Coronary artery (tissue), 2 donors: ENCODE measurements around the gene OR5W2.

Experiments used
- DNase-seq: peaks from one replicate; pipeline ENCODE4 v3.0.0-alpha.2; 2017; ENCODE audit warnings: low spot score
- H3K27ac ChIP-seq, 2 donors: fragments of 200-600 bp; sonication (generic); one replicate each; pipeline ENCODE4 v1.5.1; 2016 to 2019
- H3K4me3 ChIP-seq: fragments of 200-600 bp; sonication (generic); 2 replicates; pipeline ENCODE4 v1.5.1; 2016; ENCODE audit warnings: mild to moderate bottlenecking, moderate library complexity
- TF ChIP-seq, protein P1 (sequence below): fragments of 200-600 bp; sonication (generic); IDR thresholded peaks from one replicate; pipeline ENCODE4 v1.5.1; 2019; ENCODE audit warnings: antibody characterized with exemption

Gene OR5W2

DNA sequence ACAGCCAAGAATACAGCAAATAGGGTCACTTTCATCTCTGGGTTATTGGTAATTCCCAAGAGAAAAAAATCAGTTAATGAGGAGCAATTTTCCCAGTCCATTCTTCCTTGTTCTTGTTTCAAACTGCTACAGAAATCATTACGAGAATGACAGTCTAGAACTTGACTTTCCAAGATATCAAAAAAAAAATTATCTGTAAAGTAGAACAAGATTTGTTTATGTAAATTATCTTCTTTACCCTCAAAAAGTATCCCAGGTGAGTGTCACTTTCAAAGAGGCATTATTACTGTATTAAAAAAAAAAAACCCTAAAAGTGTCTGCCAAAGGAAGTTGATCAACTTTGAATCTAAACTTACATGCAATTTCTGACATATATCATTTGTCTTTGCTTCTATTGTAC is at the start of gene OR5W2:
TSS of gene OR5W2 (minus strand) at position 101 of the 400 bp plus-strand sequence. CDS start at position 101, 0 bp downstream.
- Histone ChIP-seq H3K4me3 (no peak within 1 kb of the TSS), H3K27ac (no peak within 1 kb of the TSS)
- TF ChIP-seq, protein P1, sequence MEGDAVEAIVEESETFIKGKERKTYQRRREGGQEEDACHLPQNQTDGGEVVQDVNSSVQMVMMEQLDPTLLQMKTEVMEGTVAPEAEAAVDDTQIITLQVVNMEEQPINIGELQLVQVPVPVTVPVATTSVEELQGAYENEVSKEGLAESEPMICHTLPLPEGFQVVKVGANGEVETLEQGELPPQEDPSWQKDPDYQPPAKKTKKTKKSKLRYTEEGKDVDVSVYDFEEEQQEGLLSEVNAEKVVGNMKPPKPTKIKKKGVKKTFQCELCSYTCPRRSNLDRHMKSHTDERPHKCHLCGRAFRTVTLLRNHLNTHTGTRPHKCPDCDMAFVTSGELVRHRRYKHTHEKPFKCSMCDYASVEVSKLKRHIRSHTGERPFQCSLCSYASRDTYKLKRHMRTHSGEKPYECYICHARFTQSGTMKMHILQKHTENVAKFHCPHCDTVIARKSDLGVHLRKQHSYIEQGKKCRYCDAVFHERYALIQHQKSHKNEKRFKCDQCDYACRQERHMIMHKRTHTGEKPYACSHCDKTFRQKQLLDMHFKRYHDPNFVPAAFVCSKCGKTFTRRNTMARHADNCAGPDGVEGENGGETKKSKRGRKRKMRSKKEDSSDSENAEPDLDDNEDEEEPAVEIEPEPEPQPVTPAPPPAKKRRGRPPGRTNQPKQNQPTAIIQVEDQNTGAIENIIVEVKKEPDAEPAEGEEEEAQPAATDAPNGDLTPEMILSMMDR: no peak
- no peak for DNase-seq

DNA sequence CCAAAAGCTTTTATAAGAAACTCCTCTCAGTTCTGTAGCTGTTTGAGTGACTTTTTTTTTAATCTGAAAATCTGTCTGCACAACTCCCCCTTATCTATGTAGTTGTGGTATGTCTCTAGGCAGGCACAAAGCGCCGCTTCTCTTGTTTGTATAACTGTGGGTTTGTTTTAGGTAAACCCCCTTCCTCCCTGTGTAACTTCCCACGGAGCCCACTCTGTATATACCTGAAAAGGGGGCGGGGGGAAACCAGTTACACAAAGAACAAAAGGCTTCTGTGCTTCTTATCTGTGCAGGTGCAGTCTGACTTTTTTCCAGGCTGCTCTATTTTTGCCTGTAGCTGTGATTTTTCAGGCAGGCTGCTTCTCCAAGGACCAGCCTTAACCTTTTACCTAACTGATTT is 42.1 kb upstream of the OR5W2 start:
- no peak overlapping the region for H3K27ac ChIP-seq
- no peak for DNase-seq
- no peak overlapping the region for H3K4me3 ChIP-seq
- TF ChIP-seq, protein P1: no peak

DNA sequence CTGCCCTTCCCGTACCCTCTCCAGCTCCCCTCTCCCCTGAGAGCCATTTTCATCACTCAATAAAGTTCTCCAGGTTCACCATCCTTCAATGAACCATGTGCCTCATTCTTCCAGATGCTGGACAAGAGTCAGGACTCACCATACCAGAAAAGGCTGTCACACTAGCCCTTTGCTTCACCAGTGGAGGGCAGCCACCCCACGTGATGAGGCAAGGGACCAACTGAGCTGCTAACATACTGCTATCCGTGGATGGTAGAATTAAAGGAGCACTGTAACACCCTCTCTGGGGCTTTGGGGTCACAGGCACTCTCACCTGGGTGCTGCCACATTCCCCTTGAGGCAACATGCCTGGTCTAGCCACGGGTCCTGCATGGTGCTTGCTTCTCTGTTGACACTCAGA is 34.9 kb upstream of the OR5W2 start:
- no peak overlapping the region for H3K4me3 ChIP-seq
- TF ChIP-seq, protein P1: no peak
- H3K27ac ChIP-seq: no peak overlapping the region
- DNase-seq: no peak

DNA sequence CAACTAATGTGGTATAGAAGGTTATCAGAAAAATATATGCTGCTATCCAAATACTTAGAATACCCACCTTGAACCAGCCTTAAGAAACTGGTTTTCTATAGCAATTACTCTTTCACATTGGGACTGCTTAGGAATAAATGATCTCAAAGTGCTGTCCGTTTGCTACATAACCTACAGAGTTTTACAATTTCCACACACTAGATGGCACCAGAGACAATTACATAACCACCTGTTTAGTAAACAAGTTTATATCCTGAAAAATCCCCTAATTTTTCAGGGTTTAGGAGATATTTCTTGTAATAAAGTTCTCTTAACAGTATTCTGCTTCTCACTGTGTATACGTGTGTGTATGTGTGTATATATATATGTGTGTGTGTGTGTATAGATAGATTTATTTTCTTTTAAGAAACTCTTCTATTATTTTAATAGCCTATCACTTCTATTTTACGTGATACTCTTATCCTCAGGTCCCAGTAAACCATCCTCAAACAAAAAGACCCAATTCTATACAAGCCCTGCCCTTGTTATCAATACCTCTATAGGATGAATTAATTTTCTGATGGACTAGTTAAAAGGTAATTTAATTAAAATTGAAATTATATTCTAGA is 28.5 kb upstream of the OR5W2 start:
- TF ChIP-seq, protein P1: no peak
- H3K4me3 ChIP-seq: no peak overlapping the region
- DNase-seq: no peak
- no peak overlapping the region for H3K27ac ChIP-seq

DNA sequence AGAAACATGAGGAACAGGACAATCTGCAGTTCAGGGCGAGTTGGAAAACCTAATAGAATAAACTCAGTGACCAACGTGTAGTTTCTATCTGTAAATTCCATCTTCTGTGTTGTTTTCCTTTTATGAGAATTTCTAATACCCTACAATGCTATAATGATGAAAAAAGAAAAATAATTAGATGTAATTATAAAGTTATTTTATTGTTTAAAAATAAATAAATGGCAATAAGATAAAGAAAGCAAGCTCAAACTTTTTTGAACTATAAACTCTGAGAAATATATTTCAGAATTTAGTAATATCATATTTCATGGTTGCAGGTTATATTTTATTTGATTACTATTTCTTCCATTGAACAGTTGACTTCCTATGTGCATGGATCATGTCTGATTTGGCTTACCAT is 21.9 kb upstream of the OR5W2 start, which contains the start of gene OR5I1:
TSS of gene OR5I1 (minus strand) at position 101 of the 400 bp plus-strand sequence. CDS start at position 101, 0 bp downstream.
- TF ChIP-seq, protein P1: no peak
- no peak for DNase-seq
- Histone ChIP-seq H3K4me3 (no peak within 1 kb of the TSS), H3K27ac (no peak within 1 kb of the TSS)

DNA sequence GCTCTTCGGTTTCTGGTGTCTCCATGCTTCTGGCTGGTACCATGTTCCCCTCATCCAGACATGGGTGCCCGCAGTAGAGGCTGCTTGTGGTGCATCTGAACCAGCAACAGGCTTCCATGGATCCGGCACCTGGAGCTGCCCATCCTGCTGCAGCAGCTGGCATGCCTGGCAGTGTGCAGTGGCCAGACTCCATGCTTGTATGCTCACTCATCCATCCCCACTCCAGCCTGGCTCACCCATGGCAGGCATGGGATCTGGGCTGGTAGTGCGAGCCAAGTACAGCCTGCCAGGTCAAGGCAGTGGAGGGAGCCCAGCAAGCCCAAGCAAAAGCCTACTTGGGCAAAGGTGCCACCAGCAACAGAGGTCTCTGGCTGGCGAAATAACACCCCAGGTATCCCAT is 6.2 kb upstream of the OR5W2 start:
- DNase-seq: no peak
- TF ChIP-seq, protein P1: no peak
- Histone ChIP-seq H3K27ac (no peak overlapping the region), H3K4me3 (no peak overlapping the region)

DNA sequence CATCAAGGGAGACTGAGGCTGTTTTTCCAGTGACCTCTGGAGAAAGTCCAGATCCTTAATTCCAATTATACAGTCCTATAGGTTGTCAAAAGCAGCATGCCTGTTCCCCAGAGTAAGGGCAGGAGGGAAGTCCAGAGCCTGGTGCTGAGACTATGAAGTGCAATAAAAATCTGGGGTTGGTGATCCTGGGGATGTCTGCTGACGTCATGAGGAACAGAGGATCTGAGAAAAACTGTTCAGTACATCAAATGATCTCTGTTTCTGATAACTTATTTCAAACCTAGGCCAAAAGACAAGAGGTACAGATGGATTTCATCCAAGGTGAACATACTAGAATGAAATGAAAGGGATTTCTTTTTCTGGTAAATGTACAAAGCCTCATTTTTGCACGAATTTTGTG is 12.1 kb downstream of the OR5W2 start:
- TF ChIP-seq, protein P1: no peak
- DNase-seq: no peak
- Histone ChIP-seq H3K27ac (no peak overlapping the region), H3K4me3 (no peak overlapping the region)
